ENCODE data around the gene PPARD.

DNA sequence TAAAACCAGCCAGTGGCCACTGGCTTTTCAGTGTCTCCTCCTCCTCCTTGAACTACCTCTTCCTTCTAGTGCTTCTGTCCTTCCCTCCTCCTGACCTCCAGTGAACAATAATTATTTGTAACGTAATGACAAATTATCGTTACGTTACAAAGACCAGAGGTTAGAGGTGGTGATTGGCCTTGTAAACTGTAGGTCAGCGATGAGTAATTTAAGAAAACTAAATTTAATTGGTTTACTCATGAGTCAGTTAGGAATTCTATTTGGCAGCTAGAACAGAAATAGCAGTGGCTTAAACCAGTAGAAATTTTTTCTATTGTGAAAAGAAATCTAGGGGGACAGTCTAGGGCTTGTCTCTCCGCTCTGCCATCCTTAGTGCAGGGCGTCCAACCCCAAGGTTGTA lies 38.8 kb downstream of the PPARD start:
- TF ChIP-seq CTCF (conservative IDR thresholded peaks at IDR 0.05) (no peak), EZH2 (IDR thresholded peaks at IDR 0.05; ENCODE audit: low read depth) (no peak)

Measured in PC-9 (cell line).